AG04450 (cell line): ENCODE measurements around the gene NADSYN1. TPM values are rescaled to one million over a fixed set of nuclear protein-coding genes. Genes with fewer than 3 reads are reported as not detected.

ENCODE experiments used
- CTCF ChIA-PET: fragments of 300-600, 350-600 bp; formaldehyde crosslinking; extraction: SDS; loops from one replicate; lab custom pipeline; 2022; ENCODE audit warnings: antibody characterized with exemption, inconsistent platforms; lab: Charles Lee
- POLR2A ChIA-PET: fragments of 350-600 bp; formaldehyde crosslinking; extraction: SDS; loops from one replicate; lab custom pipeline; 2021; ENCODE audit warnings: antibody characterized with exemption, inconsistent platforms; lab: Yijun Ruan, JAX
- DNase-seq: peaks from one replicate; pipeline ENCODE4 v3.0.0-alpha.2; 2011; ENCODE audit warnings: low read depth, low spot score
- H3K27ac ChIP-seq: one replicate; pipeline ENCODE4 v1.5.1; 2012; ENCODE audit warnings: low read depth, low read length, control low read depth
- H3K27me3 ChIP-seq: one replicate; pipeline ENCODE4 v1.6.0; 2012; ENCODE audit warnings: low read length; ENCODE audit not compliant: control insufficient read depth, insufficient read depth
- H3K4me3 ChIP-seq: 2 replicates; pipeline ENCODE4 v1.5.1; 2011; ENCODE audit warnings: mild to moderate bottlenecking, low read depth, low read length, control low read depth
- H3K9me3 ChIP-seq: 2 replicates; pipeline ENCODE4 v1.5.1; 2012; ENCODE audit warnings: low read length; ENCODE audit not compliant: control insufficient read depth, insufficient read depth
- polyA plus RNA-seq: library from polyadenylated mRNA; depleted of rRNA; stranded (reverse); fragments of >200 nt; gene quantifications from 2 replicates; pipeline ENCODE4 v1.2.3, GENCODE V29; 2011
- TF ChIP-seq, protein P1 (sequence below): IDR thresholded peaks from 2 replicates; pipeline ENCODE4 v1.5.1; 2011; ENCODE audit warnings: low read depth, low read length, control low read depth, inconsistent platforms

The NADSYN1 gene
- polyA plus RNA-seq, 1 experiment, result 39.0 TPM

DNA sequence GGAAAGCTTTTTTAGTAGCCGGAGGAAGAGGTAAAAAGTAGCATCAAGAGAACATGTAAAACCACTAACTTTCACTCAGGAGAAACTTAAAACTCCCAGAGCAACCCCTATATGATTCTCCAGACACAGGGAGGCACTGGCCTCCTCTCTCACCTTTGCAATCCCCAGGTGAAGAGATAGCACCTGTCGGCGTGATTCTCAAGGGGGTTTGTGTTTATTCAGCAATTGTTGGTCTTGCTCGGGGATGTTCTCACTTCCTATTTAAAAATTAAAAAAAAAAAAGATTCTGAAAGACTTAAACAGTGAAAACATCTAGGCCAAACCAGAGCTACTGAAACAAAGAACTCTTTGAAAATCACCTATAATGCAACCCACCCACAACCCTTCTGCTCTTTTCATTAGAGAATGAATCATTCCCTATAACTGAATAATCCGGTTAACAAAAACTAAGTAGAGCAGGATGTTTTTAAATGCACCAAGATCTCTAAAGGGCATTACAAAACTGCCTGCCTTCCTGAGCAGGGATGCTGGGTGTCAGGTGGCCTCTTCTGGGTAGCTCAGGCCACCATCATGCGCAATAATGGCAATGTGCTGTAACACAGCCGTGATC is 29.7 kb upstream of the NADSYN1 start:
- no peak for DNase-seq
- H3K9me3 ChIP-seq, result no peaks in the 10 kb centered on the region
- POLR2A ChIA-PET, result no interaction called here
- CTCF ChIA-PET, result no interaction called here
- TF ChIP-seq, protein P1, sequence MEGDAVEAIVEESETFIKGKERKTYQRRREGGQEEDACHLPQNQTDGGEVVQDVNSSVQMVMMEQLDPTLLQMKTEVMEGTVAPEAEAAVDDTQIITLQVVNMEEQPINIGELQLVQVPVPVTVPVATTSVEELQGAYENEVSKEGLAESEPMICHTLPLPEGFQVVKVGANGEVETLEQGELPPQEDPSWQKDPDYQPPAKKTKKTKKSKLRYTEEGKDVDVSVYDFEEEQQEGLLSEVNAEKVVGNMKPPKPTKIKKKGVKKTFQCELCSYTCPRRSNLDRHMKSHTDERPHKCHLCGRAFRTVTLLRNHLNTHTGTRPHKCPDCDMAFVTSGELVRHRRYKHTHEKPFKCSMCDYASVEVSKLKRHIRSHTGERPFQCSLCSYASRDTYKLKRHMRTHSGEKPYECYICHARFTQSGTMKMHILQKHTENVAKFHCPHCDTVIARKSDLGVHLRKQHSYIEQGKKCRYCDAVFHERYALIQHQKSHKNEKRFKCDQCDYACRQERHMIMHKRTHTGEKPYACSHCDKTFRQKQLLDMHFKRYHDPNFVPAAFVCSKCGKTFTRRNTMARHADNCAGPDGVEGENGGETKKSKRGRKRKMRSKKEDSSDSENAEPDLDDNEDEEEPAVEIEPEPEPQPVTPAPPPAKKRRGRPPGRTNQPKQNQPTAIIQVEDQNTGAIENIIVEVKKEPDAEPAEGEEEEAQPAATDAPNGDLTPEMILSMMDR, result no peak
- no peak overlapping the region for H3K27ac ChIP-seq
- no peak overlapping the region for H3K4me3 ChIP-seq
- H3K27me3 ChIP-seq, result peaks cover 4% of the 10 kb centered on the region

DNA sequence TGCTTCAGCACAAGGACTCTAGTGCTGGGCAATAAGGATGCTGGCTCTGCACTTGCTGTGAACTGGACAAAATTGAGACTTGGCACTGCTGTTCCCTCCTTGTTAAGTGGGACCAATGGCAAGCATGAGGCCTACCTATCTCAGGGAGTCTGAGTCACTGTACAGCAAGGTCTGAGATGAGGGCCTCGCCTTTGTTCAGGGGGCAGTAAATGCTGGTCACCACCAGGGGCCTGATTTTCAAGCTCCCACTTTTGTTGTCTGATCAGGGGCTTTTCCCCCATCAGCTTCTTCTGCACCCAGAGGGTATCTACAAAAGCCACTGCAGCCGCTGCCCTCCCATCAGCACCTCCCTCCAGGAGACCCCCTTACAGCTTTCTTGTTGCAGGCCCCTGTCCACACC is 27.6 kb upstream of the NADSYN1 start:
- TF ChIP-seq, protein P1, result no peak
- POLR2A ChIA-PET, result no interaction called here
- H3K27me3 ChIP-seq, result peaks cover 2% of the 10 kb centered on the region
- no peak overlapping the region for H3K27ac ChIP-seq
- CTCF ChIA-PET, result no interaction called here
- H3K9me3 ChIP-seq, result no peaks in the 10 kb centered on the region
- no peak for DNase-seq
- no peak overlapping the region for H3K4me3 ChIP-seq

GRCh38 chr11:71425860-71426259 is 27.1 kb upstream of the NADSYN1 start:
- DNase-seq, result no peak
- ChIA-PET CTCF (interaction anchor here (0.6 kb wide), 2 partner anchors 208 to 287 kb away, joined by 4 read pairs; no protein-coding TSS in a partner anchor), POLR2A (no interaction called here)
- no peaks in the 10 kb centered on the region for H3K9me3 ChIP-seq
- TF ChIP-seq, protein P1, result no peak
- H3K4me3 ChIP-seq, result no peak overlapping the region
- H3K27me3 ChIP-seq, result peaks cover 2% of the 10 kb centered on the region
- no peak overlapping the region for H3K27ac ChIP-seq

- H3K4me3 ChIP-seq, result no peak overlapping the region
- TF ChIP-seq, protein P1, result no peak
- CTCF ChIA-PET, result interaction anchor here (0.6 kb wide), 2 partner anchors 209 to 288 kb away, joined by 4 read pairs; no protein-coding TSS in a partner anchor
- DNase-seq, result no peak
- H3K27ac ChIP-seq, result no peak overlapping the region
- POLR2A ChIA-PET, result no interaction called here
- H3K9me3 ChIP-seq, result no peaks in the 10 kb centered on the region
- peaks cover 2% of the 10 kb centered on the region for H3K27me3 ChIP-seq
Observed at GRCh38 chr11:71426413-71426812, 26.6 kb upstream of the NADSYN1 start.

DNA sequence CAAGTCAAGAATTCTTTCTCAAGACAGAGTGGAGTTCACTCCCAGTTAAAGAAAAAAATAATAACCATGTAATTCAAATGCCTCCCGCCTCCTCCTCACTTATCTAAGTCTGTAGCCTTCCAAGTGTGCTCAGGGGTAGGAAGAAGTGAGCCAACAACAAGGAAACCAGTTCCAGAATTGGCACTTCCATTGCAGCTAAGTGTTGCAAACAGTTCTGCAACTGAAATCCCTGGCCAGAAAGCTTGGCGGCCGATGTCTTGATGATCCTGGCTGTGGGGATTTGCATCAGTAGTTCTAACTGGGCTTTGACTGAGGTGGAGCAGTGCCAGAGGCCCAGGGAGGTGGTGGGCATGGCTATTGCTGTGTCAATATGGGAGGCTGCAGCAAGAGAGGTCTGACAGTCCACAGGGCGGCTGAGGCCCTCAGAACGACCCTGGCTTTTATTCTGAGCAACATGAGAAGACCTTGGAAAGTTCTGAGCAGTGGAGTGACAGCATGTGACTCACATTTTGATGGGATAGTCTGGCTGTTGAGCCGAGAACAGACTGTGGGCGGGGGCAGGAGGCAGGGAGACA is 24.1 kb upstream of the NADSYN1 start:
- no peak for DNase-seq
- H3K27me3 ChIP-seq, result peaks cover 2% of the 10 kb centered on the region
- TF ChIP-seq, protein P1, result no peak
- H3K27ac ChIP-seq, result no peak overlapping the region
- no peak overlapping the region for H3K4me3 ChIP-seq
- H3K9me3 ChIP-seq, result no peaks in the 10 kb centered on the region
- POLR2A ChIA-PET, result no interaction called here
- CTCF ChIA-PET, result no interaction called here
